ENCODE measurements around the gene SLC11A1. TPM values are rescaled to one million over a fixed set of nuclear protein-coding genes. Genes with fewer than 3 reads are reported as not detected.

The SLC11A1 gene
- total and polyA plus RNA-seq, 2 of the 4 experiments (the other 2 are of a cell fraction): under 0.01 to 0.07 TPM

DNA sequence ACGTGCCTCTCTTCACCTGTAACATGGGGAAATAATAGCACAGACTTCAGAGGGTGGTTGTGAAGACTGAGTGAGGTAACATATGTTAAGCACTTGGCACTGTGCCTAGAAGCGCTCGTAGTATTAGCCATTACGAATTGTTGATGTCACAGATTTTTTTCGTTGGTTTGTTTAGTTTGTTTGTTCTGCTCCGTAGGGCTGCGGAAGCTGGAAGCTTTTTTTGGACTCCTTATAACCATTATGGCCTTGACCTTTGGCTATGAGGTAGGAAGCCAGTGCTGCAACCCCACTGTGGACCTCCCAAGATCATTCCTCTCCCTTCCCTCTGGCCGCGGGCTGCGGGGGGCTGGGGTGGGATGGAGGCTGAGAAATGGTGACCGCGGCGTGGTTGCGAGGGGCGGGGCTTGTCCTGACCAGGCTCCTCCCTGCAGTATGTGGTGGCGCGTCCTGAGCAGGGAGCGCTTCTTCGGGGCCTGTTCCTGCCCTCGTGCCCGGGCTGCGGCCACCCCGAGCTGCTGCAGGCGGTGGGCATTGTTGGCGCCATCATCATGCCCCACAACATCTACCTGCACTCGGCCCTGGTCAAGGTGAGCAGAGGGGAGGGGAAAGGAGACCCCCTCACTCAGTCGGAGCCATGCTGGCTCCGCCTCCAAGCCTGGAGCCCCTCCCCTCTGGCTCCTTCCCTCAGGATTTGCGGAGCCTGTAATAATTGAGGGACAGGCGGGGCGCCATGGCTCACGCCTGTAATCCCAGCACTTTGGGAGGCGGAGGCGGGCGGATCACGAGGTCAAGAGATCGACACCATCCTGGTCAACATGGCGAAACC lies 5.5 kb downstream of the SLC11A1 start (continued):
- TF ChIP-seq, protein P1, sequence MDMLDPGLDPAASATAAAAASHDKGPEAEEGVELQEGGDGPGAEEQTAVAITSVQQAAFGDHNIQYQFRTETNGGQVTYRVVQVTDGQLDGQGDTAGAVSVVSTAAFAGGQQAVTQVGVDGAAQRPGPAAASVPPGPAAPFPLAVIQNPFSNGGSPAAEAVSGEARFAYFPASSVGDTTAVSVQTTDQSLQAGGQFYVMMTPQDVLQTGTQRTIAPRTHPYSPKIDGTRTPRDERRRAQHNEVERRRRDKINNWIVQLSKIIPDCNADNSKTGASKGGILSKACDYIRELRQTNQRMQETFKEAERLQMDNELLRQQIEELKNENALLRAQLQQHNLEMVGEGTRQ (IDR thresholded peaks at IDR 0.05; ENCODE audit: low read depth, low read length): no peak

DNA sequence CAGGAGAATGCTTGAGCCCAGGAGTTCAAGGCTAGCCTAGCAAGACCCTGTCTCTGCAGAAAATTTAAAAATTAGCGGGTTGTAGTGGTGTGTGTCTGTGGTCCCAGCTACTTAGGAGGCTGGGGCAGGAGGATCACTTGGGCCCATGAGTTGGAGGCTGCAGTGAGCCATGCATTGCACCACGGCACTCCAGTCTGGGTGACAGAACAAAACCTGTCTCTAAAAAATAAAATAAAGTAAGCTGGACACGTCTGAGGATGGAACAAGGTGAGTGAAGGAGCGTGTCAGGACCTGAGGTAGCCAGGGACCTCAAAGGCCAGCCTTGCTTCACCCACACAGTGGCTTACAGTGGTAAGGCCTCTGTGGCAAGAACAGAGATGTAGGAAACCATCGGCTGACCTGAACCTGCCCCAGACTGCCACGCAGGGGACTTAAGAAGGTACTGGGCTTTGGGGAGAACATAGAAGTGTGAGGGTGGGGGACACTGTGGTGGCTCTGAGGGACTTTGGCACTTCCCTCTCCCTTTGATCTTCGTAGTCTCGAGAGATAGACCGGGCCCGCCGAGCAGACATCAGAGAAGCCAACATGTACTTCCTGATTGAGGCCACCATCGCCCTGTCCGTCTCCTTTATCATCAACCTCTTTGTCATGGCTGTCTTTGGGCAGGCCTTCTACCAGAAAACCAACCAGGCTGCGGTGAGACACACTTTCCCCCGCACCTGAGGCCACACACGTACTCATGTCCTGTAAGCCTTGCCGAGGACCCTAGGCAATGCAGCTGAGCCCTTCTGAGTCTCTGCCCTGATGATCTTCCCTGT lies 7.5 kb downstream of the SLC11A1 start:
- no peaks in the 10 kb centered on the region for H3K36me3 ChIP-seq (ENCODE audit: control insufficient read depth, insufficient read depth, low read length)
- H2BK20ac ChIP-seq (ENCODE audit: low read depth, low read length): no peak overlapping the region
- BruUV-seq (replicated peaks): no TSS peak
- no peaks in the 10 kb centered on the region for H4K20me1 ChIP-seq (ENCODE audit: insufficient read depth, low read length)
- ChIA-PET CTCF (no interaction called here), POLR2A (ENCODE audit: unreplicated experiment) (interaction anchor here (0.5 to 0.6 kb wide), 2 partner anchors 21 to 37 kb away, joined by 3 read pairs; no protein-coding TSS in a partner anchor)
- H3K9me3 ChIP-seq (ENCODE audit: control insufficient read depth, insufficient read depth, low read length): no peaks in the 10 kb centered on the region
- no peak overlapping the region for H3K23ac ChIP-seq (ENCODE audit: low read depth, low read length)
- H2AK5ac ChIP-seq (ENCODE audit: low read depth, low read length): 0 out of 2 replicates have a peak overlapping the region, but pooled peaks have one; percentile 10
- no peak overlapping the region for H3K4ac ChIP-seq (ENCODE audit: low read depth, low read length)
- no peak overlapping the region for H3K9ac ChIP-seq (ENCODE audit: low read depth, low read length)
- H3K56ac ChIP-seq (ENCODE audit: extremely low read depth, insufficient read depth, low read length): no peak overlapping the region
- H3K4me3 ChIP-seq (ENCODE audit: insufficient read depth, low read depth, low read length): no peak overlapping the region
- H3K18ac ChIP-seq (ENCODE audit: low read depth, low read length): no peak overlapping the region
- no peak overlapping the region for H3K14ac ChIP-seq (replicated peaks; ENCODE audit: low read depth, low read length)
- TF ChIP-seq BHLHE40 (IDR thresholded peaks at IDR 0.05; ENCODE audit: low read depth, low read length) (no peak), SMC3 (IDR thresholded peaks at IDR 0.05; ENCODE audit: low read depth, low read length) (no peak), MXI1 (IDR thresholded peaks at IDR 0.05; ENCODE audit: borderline replicate concordance, low read depth, low read length) (no peak), RAD21 (IDR thresholded peaks at IDR 0.05; ENCODE audit: low read length) (no peak), FOS (IDR thresholded peaks at IDR 0.05; ENCODE audit: low read depth, low read length) (no peak), POLR2A (IDR thresholded peaks at IDR 0.05; ENCODE audit: low read depth, low read length) (no peak)
- TF ChIP-seq, protein P2, sequence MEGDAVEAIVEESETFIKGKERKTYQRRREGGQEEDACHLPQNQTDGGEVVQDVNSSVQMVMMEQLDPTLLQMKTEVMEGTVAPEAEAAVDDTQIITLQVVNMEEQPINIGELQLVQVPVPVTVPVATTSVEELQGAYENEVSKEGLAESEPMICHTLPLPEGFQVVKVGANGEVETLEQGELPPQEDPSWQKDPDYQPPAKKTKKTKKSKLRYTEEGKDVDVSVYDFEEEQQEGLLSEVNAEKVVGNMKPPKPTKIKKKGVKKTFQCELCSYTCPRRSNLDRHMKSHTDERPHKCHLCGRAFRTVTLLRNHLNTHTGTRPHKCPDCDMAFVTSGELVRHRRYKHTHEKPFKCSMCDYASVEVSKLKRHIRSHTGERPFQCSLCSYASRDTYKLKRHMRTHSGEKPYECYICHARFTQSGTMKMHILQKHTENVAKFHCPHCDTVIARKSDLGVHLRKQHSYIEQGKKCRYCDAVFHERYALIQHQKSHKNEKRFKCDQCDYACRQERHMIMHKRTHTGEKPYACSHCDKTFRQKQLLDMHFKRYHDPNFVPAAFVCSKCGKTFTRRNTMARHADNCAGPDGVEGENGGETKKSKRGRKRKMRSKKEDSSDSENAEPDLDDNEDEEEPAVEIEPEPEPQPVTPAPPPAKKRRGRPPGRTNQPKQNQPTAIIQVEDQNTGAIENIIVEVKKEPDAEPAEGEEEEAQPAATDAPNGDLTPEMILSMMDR (conservative IDR thresholded peaks at IDR 0.05; ENCODE audit: low read depth, low read length): no peak
- DNase-seq (no peak), ATAC-seq (ENCODE audit: low read depth) (no peak)
- no peak overlapping the region for H2BK15ac ChIP-seq (ENCODE audit: low read depth, low read length)
- H2BK120ac ChIP-seq (ENCODE audit: low read depth, low read length): no peak overlapping the region
- H2BK5ac ChIP-seq (ENCODE audit: low read depth, low read length, poor library complexity, severe bottlenecking): no peak overlapping the region
- dilution Hi-C loops (cut with HindIII; ENCODE audit: low sequenced_read_pairs, unreplicated experiment): no loop called here
- WGBS, 2 experiments (ENCODE audit: extremely low coverage in 2 of 2, insufficient read length in 1 of 2): 85% methylated on average over 8 of the region's 17 CpGs; no CpG with 5 or more reads in 1 of the 2 experiments
- H2AK9ac ChIP-seq (replicated peaks; ENCODE audit: low read depth, low read length, poor library complexity): peak overlapping the region; percentile 13
- intact Hi-C loops (cut with micrococcal nuclease): no loop called here
- H4K5ac ChIP-seq (ENCODE audit: low read depth, low read length): no peak overlapping the region
- 0 out of 2 replicates have a peak, but pooled peaks cover 2% of the 10 kb centered on the region for H3K9me1 ChIP-seq (ENCODE audit: insufficient read depth, low read length)
- in situ Hi-C loops (cut with MboI; ENCODE audit: low sequenced_read_pairs): loop anchor here (5.0 to 10.0 kb wide), 2 partner anchors 82 to 115 kb away; partner anchors contain the start of genes AAMP and PNKD
- H3K79me1 ChIP-seq (ENCODE audit: low read depth in 1 of 2, low read length in 2 of 2): no peaks in the 10 kb centered on the region
- H4K8ac ChIP-seq (ENCODE audit: low read depth in 2 of 2, low read length in 2 of 2): no peak overlapping the region
- no peak overlapping the region for H3K27ac ChIP-seq (ENCODE audit: insufficient read depth, low read length)
- H2AFZ ChIP-seq (replicated peaks; ENCODE audit: low read length, poor library complexity): no peak overlapping the region
- peaks cover 2% of the 10 kb centered on the region; the same call in 1 of the 2 replicates for H3K27me3 ChIP-seq (ENCODE audit: control insufficient read depth, insufficient read depth, low read length)
- H4K91ac ChIP-seq (ENCODE audit: insufficient read depth, low read depth, low read length): no peak overlapping the region
- H3K4me2 ChIP-seq (ENCODE audit: low read depth, low read length): no peak overlapping the region
- H3K4me1 ChIP-seq (ENCODE audit: control insufficient read depth, insufficient read depth, low read length): peaks cover 2% of the 10 kb centered on the region
